ENCODE data around the gene ATXN1. TPM values are rescaled to one million over a fixed set of nuclear protein-coding genes. Genes with fewer than 3 reads are reported as not detected.

Gene ATXN1
- total RNA-seq, 1 donor from 2014 or later: 18.4 TPM

- no peaks in the 10 kb centered on the region for H3K36me3 ChIP-seq (ENCODE audit: control insufficient read depth, insufficient read depth, low read length)
- no peaks in the 10 kb centered on the region for H3K27me3 ChIP-seq (ENCODE audit: control insufficient read depth, insufficient read depth, low read length)
- TF ChIP-seq, protein P1, sequence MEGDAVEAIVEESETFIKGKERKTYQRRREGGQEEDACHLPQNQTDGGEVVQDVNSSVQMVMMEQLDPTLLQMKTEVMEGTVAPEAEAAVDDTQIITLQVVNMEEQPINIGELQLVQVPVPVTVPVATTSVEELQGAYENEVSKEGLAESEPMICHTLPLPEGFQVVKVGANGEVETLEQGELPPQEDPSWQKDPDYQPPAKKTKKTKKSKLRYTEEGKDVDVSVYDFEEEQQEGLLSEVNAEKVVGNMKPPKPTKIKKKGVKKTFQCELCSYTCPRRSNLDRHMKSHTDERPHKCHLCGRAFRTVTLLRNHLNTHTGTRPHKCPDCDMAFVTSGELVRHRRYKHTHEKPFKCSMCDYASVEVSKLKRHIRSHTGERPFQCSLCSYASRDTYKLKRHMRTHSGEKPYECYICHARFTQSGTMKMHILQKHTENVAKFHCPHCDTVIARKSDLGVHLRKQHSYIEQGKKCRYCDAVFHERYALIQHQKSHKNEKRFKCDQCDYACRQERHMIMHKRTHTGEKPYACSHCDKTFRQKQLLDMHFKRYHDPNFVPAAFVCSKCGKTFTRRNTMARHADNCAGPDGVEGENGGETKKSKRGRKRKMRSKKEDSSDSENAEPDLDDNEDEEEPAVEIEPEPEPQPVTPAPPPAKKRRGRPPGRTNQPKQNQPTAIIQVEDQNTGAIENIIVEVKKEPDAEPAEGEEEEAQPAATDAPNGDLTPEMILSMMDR (IDR thresholded peaks at IDR 0.05; ENCODE audit: insufficient read depth, low read length, severe bottlenecking): no peak
- DNase-seq (ENCODE audit: low read depth) (no peak), FAIRE-seq (no peak)
- no peak overlapping the region for H3K4me3 ChIP-seq (ENCODE audit: low read depth, low read length)
These were observed 405.4 kb downstream of the ATXN1 start for GRCh38 chr6:16355699-16356446.

DNA sequence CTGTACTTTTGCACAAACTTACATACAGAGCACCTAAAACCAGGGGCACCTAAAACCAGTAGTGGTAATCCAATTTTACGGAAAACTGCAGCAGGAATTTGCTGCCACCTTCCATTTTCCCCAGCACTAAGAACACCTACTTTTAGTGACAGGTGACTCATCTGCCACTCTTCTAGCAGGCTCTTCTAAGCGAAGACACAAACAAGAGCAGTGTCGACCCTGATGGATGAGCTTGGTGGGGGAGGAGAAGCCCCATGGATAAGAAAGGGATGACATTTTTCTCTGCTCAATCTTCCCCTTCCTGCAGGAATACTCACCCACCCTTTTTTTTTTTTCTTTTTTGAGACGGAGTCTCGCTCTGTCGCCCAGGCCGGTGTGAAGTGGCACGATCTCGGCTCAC, 406.0 kb downstream of the ATXN1 start:
- TF ChIP-seq, protein P1 (IDR thresholded peaks at IDR 0.05; ENCODE audit: insufficient read depth, low read length, severe bottlenecking): no peak
- DNase-seq (ENCODE audit: low read depth) (no peak), FAIRE-seq (no peak)
- Histone ChIP-seq H3K27me3 (ENCODE audit: control insufficient read depth, insufficient read depth, low read length) (no peaks in the 10 kb centered on the region), H3K36me3 (ENCODE audit: control insufficient read depth, insufficient read depth, low read length) (no peaks in the 10 kb centered on the region), H3K4me3 (ENCODE audit: low read depth, low read length) (no peak overlapping the region)

DNA sequence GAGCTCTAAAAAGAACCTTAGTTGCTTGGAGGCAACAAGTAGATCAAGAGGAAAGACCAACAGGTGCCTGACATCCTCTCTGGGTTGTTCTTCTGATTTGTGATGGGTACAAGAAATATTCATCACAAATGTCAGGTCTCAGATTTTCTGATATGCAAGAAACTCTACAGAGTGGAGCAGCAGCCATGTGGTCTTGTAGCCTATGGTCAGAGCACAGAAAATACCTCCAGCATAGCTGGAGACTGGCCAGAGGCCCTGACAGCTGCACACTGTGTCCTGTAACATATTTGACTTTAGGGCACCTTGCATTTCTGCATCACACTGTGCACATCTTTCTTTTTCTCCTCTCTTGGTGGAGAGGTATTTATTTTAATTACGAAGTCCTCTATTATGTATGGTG, 406.6 kb downstream of the ATXN1 start:
- Histone ChIP-seq H3K4me3 (ENCODE audit: low read depth, low read length) (no peak overlapping the region), H3K27me3 (ENCODE audit: control insufficient read depth, insufficient read depth, low read length) (no peaks in the 10 kb centered on the region), H3K36me3 (ENCODE audit: control insufficient read depth, insufficient read depth, low read length) (no peaks in the 10 kb centered on the region)
- TF ChIP-seq, protein P1 (IDR thresholded peaks at IDR 0.05; ENCODE audit: insufficient read depth, low read length, severe bottlenecking): no peak
- FAIRE-seq: no peak
- DNase-seq (ENCODE audit: low read depth): no peak

DNA sequence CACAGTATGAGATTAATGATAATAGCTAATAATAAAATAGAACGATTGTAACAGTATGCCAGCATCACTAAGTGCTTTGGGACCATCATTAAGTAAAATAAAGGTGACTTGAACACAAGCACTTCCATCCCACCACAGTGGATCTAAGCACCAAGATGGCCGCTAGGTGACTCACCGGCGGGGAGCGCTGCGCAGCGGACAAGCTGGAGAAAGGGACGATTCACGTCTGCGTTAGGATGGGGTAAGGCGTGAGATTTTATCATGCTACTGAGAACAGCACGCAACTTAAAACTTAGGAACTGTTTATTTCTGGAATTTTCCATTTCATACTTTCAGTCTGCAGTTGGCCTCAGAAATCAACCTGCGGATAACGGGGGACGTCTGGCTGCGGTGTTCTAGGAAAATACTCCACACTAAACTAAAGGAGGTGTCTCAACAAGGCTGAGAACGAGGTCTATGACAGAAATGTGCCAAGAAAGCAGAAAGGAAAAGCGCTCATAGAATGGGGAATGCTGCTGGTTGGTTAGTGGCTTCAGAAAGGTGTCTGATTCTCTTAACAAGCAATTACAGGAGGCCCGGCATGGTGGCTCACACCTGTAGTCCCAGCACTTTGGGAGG, 408.3 kb downstream of the ATXN1 start:
- H3K4me3 ChIP-seq (ENCODE audit: low read depth, low read length): no peak overlapping the region
- no peaks in the 10 kb centered on the region for H3K36me3 ChIP-seq (ENCODE audit: control insufficient read depth, insufficient read depth, low read length)
- DNase-seq (ENCODE audit: low read depth) (no peak), FAIRE-seq (no peak)
- TF ChIP-seq, protein P1 (IDR thresholded peaks at IDR 0.05; ENCODE audit: insufficient read depth, low read length, severe bottlenecking): no peak
- no peaks in the 10 kb centered on the region for H3K27me3 ChIP-seq (ENCODE audit: control insufficient read depth, insufficient read depth, low read length)

GRCh38 chr6:16352258-16352635, 409.0 kb downstream of the ATXN1 start:
- FAIRE-seq (no peak), DNase-seq (ENCODE audit: low read depth) (no peak)
- Histone ChIP-seq H3K27me3 (ENCODE audit: control insufficient read depth, insufficient read depth, low read length) (no peaks in the 10 kb centered on the region), H3K4me3 (ENCODE audit: low read depth, low read length) (no peak overlapping the region), H3K36me3 (ENCODE audit: control insufficient read depth, insufficient read depth, low read length) (no peaks in the 10 kb centered on the region)
- TF ChIP-seq, protein P1 (IDR thresholded peaks at IDR 0.05; ENCODE audit: insufficient read depth, low read length, severe bottlenecking): no peak
